ENCODE measurements around the gene ASIP.

DNA sequence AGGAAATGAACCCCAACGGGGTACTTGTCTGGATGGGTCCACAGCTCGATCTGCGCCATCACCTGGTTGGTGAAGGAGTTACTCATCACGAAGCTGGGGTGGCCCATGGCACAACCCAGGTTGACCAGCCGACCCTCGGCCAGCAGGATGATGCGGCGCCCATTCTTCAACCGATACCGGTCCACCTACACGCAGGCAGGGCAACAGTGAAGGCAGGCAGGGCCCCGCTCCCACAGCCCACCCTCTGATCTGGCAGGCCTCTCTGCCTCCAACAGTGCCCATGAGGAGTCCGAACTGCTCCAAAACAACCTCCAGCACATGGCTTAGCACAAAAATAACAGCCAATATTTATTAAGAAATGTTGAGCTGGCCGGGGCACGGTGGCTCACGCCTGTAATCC lies 44.2 kb downstream of the ASIP start:
- TF ChIP-seq POLR2AphosphoS5 (IDR thresholded peaks at IDR 0.05), result no peak
- no peak for TF ChIP-seq CTCF (IDR thresholded peaks at IDR 0.05)
- no peak for TF ChIP-seq POLR2A (IDR thresholded peaks at IDR 0.05)
- no peak for TF ChIP-seq EP300 (IDR thresholded peaks at IDR 0.05)

Data from gastroesophageal sphincter (tissue), 3 donors.